Upper lobe of right lung (tissue), 1 donor: ENCODE measurements around the gene PWWP2B. TPM values are rescaled to one million over a fixed set of nuclear protein-coding genes. Genes with fewer than 3 reads are reported as not detected.

Source experiments
- ATAC-seq: fragments of 200-7000 bp; cut with Tn5 transposase; one replicate; pipeline ENCODE4 v1.9.1; 2020; ENCODE audit warnings: mild to moderate bottlenecking, moderate library complexity
- DNase-seq: peaks from one replicate; pipeline ENCODE4 v3.0.0-alpha.2; 2020
- H3K27ac ChIP-seq: fragments of 200-600 bp; one replicate; pipeline ENCODE4 v1.8.0; 2022
- H3K27me3 ChIP-seq: fragments of 200-600 bp; one replicate; pipeline ENCODE4 v1.8.0; 2022; ENCODE audit warnings: mild to moderate bottlenecking
- H3K36me3 ChIP-seq: fragments of 200-600 bp; one replicate; pipeline ENCODE4 v1.8.0; 2022
- H3K4me1 ChIP-seq: fragments of 200-600 bp; one replicate; pipeline ENCODE4 v1.8.0; 2022
- H3K4me3 ChIP-seq: fragments of 200-600 bp; one replicate; pipeline ENCODE4 v1.8.0; 2022; ENCODE audit warnings: mild to moderate bottlenecking
- H3K9me3 ChIP-seq: fragments of 200-600 bp; one replicate; pipeline ENCODE4 v1.8.0; 2022
- CTCF ChIP-seq: fragments of 200-600 bp; IDR thresholded peaks from one replicate; pipeline ENCODE4 v1.8.0; 2022; ENCODE audit warnings: antibody characterized with exemption
- intact Hi-C: fragments of 100-400 bp; cut with DNase I; formaldehyde crosslinking; loops from one replicate; pipeline ENCODE4 v1.11.0; 2022
- total RNA-seq: library from RNA; stranded (reverse); fragmentation: NEBNext Ultra II Directional; extraction: Animal tissue kit (Norgen Biotek cat#: 25700); gene quantifications from one replicate; pipeline ENCODE4 v1.2.1, GENCODE V29; 2021
- donor health status: DM: no; HTN: yes; CAD: no; lungs with severe emphysema.

PWWP2B gene
- total RNA-seq, 1 donor from 2014 or later = 26.0 TPM

GRCh38 chr10:132398566-132398991 lies 1.6 kb downstream of the PWWP2B start:
- peak; percentile 66 for DNase-seq
- H3K27ac ChIP-seq = peak overlapping the region; percentile 45
- no peak for TF ChIP-seq CTCF
- H3K4me1 ChIP-seq = peaks cover 54% of the 10 kb centered on the region
- no peaks in the 10 kb centered on the region for H3K9me3 ChIP-seq
- no peaks in the 10 kb centered on the region for H3K36me3 ChIP-seq
- intact Hi-C loops = no loop called here
- H3K27me3 ChIP-seq = no peaks in the 10 kb centered on the region
- no peak for ATAC-seq
- peak overlapping the region; percentile 72 for H3K4me3 ChIP-seq

- Histone ChIP-seq H3K27ac (peak overlapping the region; percentile 59), H3K4me1 (peaks cover 54% of the 10 kb centered on the region)
- ATAC-seq = no peak
Observed at GRCh38 chr10:132399117-132400035, 2.4 kb downstream of the PWWP2B start.

GRCh38 chr10:132400041-132400546 lies 3.1 kb downstream of the PWWP2B start:
- H3K9me3 ChIP-seq = no peaks in the 10 kb centered on the region
- TF ChIP-seq CTCF = no peak
- intact Hi-C loops = no loop called here
- H3K36me3 ChIP-seq = peaks cover under 1% of the 10 kb centered on the region
- peak overlapping the region; percentile 59 for H3K27ac ChIP-seq
- no peak overlapping the region for H3K4me3 ChIP-seq
- ATAC-seq (no peak), DNase-seq (peak; percentile 63)
- no peaks in the 10 kb centered on the region for H3K27me3 ChIP-seq
- H3K4me1 ChIP-seq = peaks cover 52% of the 10 kb centered on the region

More at GRCh38 chr10:132399117-132400035, 2.4 kb downstream of the PWWP2B start:
- Histone ChIP-seq H3K36me3 (no peaks in the 10 kb centered on the region), H3K9me3 (no peaks in the 10 kb centered on the region), H3K4me3 (no peak overlapping the region), H3K27me3 (no peaks in the 10 kb centered on the region)
- TF ChIP-seq CTCF = no peak
- DNase-seq = peak; percentile 63
- intact Hi-C loops = no loop called here

- TF ChIP-seq CTCF = no peak
- peaks cover 47% of the 10 kb centered on the region for H3K4me1 ChIP-seq
- H3K27ac ChIP-seq = peak overlapping the region; percentile 59
- intact Hi-C loops = no loop called here
- ATAC-seq (no peak), DNase-seq (peak; percentile 68)
- H3K9me3 ChIP-seq = no peaks in the 10 kb centered on the region
- H3K4me3 ChIP-seq = no peak overlapping the region
- peaks cover 6% of the 10 kb centered on the region for H3K36me3 ChIP-seq
- H3K27me3 ChIP-seq = no peaks in the 10 kb centered on the region
Observed at GRCh38 chr10:132400547-132401151, 3.6 kb downstream of the PWWP2B start.

GRCh38 chr10:132401401-132402118 lies 4.6 kb downstream of the PWWP2B start:
- no peak for TF ChIP-seq CTCF
- no peaks in the 10 kb centered on the region for H3K27me3 ChIP-seq
- H3K4me3 ChIP-seq = no peak overlapping the region
- intact Hi-C loops = no loop called here
- H3K9me3 ChIP-seq = no peaks in the 10 kb centered on the region
- H3K36me3 ChIP-seq = peaks cover 15% of the 10 kb centered on the region
- DNase-seq (peak; percentile 73), ATAC-seq (peak; percentile 4)
- peak overlapping the region; percentile 59 for H3K27ac ChIP-seq
- peaks cover 49% of the 10 kb centered on the region for H3K4me1 ChIP-seq
